Measurements from ENCODE around the gene NOPCHAP1.
A peak's percentile ranks its signal among the peaks of the same experiment; 100 is the strongest.
"Not testable (repeated sequence)": the region's sequence is repeated elsewhere in the genome, so short reads cannot be mapped to it uniquely, and the experiment has no call there.

The NOPCHAP1 gene

GRCh38 chr12:104964856-104965205, 21.3 kb upstream of the NOPCHAP1 start:
- no peak for DNase-seq (ENCODE audit: low spot score)

- DNase-seq (ENCODE audit: low spot score): no peak
These were observed 19.4 kb upstream of the NOPCHAP1 start for GRCh38 chr12:104966677-104967076.

- no peak for DNase-seq (ENCODE audit: low spot score)
These were observed 16.8 kb upstream of the NOPCHAP1 start for GRCh38 chr12:104969343-104969742.

GRCh38 chr12:104971306-104971705, 14.8 kb upstream of the NOPCHAP1 start:
- no peak for DNase-seq (ENCODE audit: low spot score)

- DNase-seq (ENCODE audit: low spot score): no peak
These were observed 12.9 kb upstream of the NOPCHAP1 start for GRCh38 chr12:104973250-104973649.

GRCh38 chr12:104974626-104975290, 11.4 kb upstream of the NOPCHAP1 start:
- DNase-seq (ENCODE audit: low spot score): peak; percentile 27

GRCh38 chr12:104975587-104976343, 10.4 kb upstream of the NOPCHAP1 start:
- no peak for DNase-seq (ENCODE audit: low spot score)

- no peak for DNase-seq (ENCODE audit: low spot score)
These were observed 9.4 kb upstream of the NOPCHAP1 start for GRCh38 chr12:104976703-104977102.

- DNase-seq (ENCODE audit: low spot score): not testable (repeated sequence)
These were observed 8.4 kb upstream of the NOPCHAP1 start for GRCh38 chr12:104977688-104978087.

GRCh38 chr12:104985206-104985605, 910 bp upstream of the NOPCHAP1 start:
- DNase-seq (ENCODE audit: low spot score): no peak

- DNase-seq (ENCODE audit: low spot score): no peak
These were observed 4.8 kb downstream of the NOPCHAP1 start for GRCh38 chr12:104990950-104991349.

GRCh38 chr12:104991565-104992128, 5.5 kb downstream of the NOPCHAP1 start:
- DNase-seq (ENCODE audit: low spot score): no peak

GRCh38 chr12:104994336-104994735, 8.2 kb downstream of the NOPCHAP1 start:
- no peak for DNase-seq (ENCODE audit: low spot score)

GRCh38 chr12:104997541-104997940, 11.4 kb downstream of the NOPCHAP1 start:
- DNase-seq (ENCODE audit: low spot score): no peak

- no peak for DNase-seq (ENCODE audit: low spot score)
These were observed 12.6 kb downstream of the NOPCHAP1 start for GRCh38 chr12:104998423-104999346.

- DNase-seq (ENCODE audit: low spot score): no peak
These were observed 13.2 kb downstream of the NOPCHAP1 start for GRCh38 chr12:104999347-104999685.

GRCh38 chr12:105001476-105001875, 15.4 kb downstream of the NOPCHAP1 start:
- DNase-seq (ENCODE audit: low spot score): no peak

GRCh38 chr12:105013892-105014291, 27.8 kb downstream of the NOPCHAP1 start:
- no peak for DNase-seq (ENCODE audit: low spot score)

GRCh38 chr12:105014603-105015002, 28.5 kb downstream of the NOPCHAP1 start:
- DNase-seq (ENCODE audit: low spot score): no peak

- no peak for DNase-seq (ENCODE audit: low spot score)
These were observed 29.4 kb downstream of the NOPCHAP1 start for GRCh38 chr12:105015543-105015942.

- DNase-seq (ENCODE audit: low spot score): no peak
These were observed 31.9 kb downstream of the NOPCHAP1 start for GRCh38 chr12:105018012-105018411.

- DNase-seq (ENCODE audit: low spot score): no peak
These were observed 32.7 kb downstream of the NOPCHAP1 start for GRCh38 chr12:105018776-105019175.
